Loucy (cell line): ENCODE results near the gene LIX1.

Experiments
- EZH2phosphoT487 ChIP-seq: fragments of 200-600 bp; IDR thresholded peaks from 2 replicates; pipeline ENCODE4 v1.6.1; 2018; ENCODE audit warnings: antibody characterized with exemption, mild to moderate bottlenecking, moderate library complexity, borderline replicate concordance
- TF ChIP-seq, protein P1 (sequence below): fragments of 200-600 bp; sonication (generic); conservative IDR thresholded peaks from 2 replicates; pipeline ENCODE4 v1.5.1; 2014; ENCODE audit warnings: mild to moderate bottlenecking, antibody characterized with exemption, low read length

DNA sequence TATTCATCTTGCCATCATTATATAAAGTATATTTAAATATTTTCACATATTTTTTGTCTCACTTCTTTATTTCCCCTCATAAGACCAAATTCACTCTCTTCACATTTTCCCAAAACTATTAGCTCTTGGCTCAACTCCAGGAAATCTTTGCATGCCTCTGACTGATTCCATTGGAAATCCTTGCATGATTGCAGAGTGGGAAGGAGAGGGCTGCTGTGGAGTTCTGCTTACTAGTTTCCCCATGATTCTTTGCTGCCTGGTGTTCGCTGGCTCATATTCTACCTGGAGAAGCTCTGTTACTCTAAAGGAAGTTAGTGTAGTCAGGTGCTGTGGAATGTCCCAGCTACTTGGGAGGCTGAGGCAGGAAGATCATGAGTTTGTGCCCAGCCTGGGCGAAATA, 41.9 kb downstream of the LIX1 start:
- TF ChIP-seq, protein P1, sequence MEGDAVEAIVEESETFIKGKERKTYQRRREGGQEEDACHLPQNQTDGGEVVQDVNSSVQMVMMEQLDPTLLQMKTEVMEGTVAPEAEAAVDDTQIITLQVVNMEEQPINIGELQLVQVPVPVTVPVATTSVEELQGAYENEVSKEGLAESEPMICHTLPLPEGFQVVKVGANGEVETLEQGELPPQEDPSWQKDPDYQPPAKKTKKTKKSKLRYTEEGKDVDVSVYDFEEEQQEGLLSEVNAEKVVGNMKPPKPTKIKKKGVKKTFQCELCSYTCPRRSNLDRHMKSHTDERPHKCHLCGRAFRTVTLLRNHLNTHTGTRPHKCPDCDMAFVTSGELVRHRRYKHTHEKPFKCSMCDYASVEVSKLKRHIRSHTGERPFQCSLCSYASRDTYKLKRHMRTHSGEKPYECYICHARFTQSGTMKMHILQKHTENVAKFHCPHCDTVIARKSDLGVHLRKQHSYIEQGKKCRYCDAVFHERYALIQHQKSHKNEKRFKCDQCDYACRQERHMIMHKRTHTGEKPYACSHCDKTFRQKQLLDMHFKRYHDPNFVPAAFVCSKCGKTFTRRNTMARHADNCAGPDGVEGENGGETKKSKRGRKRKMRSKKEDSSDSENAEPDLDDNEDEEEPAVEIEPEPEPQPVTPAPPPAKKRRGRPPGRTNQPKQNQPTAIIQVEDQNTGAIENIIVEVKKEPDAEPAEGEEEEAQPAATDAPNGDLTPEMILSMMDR = no peak
- TF ChIP-seq EZH2phosphoT487 = no peak
